H1 (cell line): Measurements from ENCODE around the gene PLCB4. TPM values are rescaled to one million over a fixed set of nuclear protein-coding genes. Genes with fewer than 3 reads are reported as not detected.
A peak's percentile ranks its signal among the peaks of the same experiment; 100 is the strongest.

Source experiments
- CTCF ChIA-PET: fragments of 300-600 bp; sonication (Branson Sonifier 250); formaldehyde crosslinking; loops from one replicate; lab custom pipeline; 2021; ENCODE audit not compliant: partially characterized antibody; lab: Charles Lee
- POLR2A ChIA-PET: fragments of 300-600 bp; sonication (Branson Sonifier 250); formaldehyde crosslinking; loops from one replicate; lab custom pipeline; 2021; ENCODE audit warnings: inconsistent platforms; ENCODE audit not compliant: partially characterized antibody; lab: Charles Lee
- DNase-seq, 2 experiments: peaks; one replicate each; pipeline versions ENCODE4 v3.0.0 to v3.0.0-alpha.2; 2010 to 2022; ENCODE audit warnings: low spot score in 2 of 2, low read depth in 1 of 2, mixed read lengths in 1 of 2
- FAIRE-seq: peaks from 2 replicates; lab custom pipeline; 2011; peaks lifted over from hg19 to GRCh38; lab: Jason Lieb, UNC
- H2AFZ ChIP-seq: 2 replicates; pipeline ENCODE4 v1.8.1; 2012; ENCODE audit warnings: low read length, inconsistent platforms
- H2AK5ac ChIP-seq: 2 replicates; pipeline ENCODE4 v1.6.1; 2013; ENCODE audit warnings: low read depth, low read length
- H2BK120ac ChIP-seq: replicated peaks from 2 replicates; pipeline ENCODE3; 2013; ENCODE audit warnings: low read depth, low read length, inconsistent platforms
- H2BK12ac ChIP-seq: 2 replicates; pipeline ENCODE4 v1.6.1; 2013; ENCODE audit warnings: low read depth, low read length
- H2BK15ac ChIP-seq: 2 replicates; pipeline ENCODE4 v1.6.1; 2013; ENCODE audit warnings: low read length
- H2BK20ac ChIP-seq: 2 replicates; pipeline ENCODE4 v1.6.1; 2013; ENCODE audit warnings: low read length
- H2BK5ac ChIP-seq: 2 replicates; pipeline ENCODE4 v1.6.1; 2013; ENCODE audit warnings: low read depth, low read length
- H3K14ac ChIP-seq: 2 replicates; pipeline ENCODE4 v1.6.1; 2013; ENCODE audit warnings: inconsistent platforms; ENCODE audit not compliant: insufficient read length
- H3K18ac ChIP-seq: 2 replicates; pipeline ENCODE4 v1.6.1; 2013; ENCODE audit warnings: low read length; ENCODE audit errors: extremely low read depth
- H3K23ac ChIP-seq: 2 replicates; pipeline ENCODE4 v1.6.1; 2013; ENCODE audit warnings: inconsistent platforms; ENCODE audit not compliant: insufficient read length
- H3K23me2 ChIP-seq: 2 replicates; pipeline ENCODE4 v1.6.1; 2013; ENCODE audit warnings: low read depth, low read length
- H3K27ac ChIP-seq: 2 replicates; pipeline ENCODE4 v1.6.1; 2011; ENCODE audit warnings: low read depth, low read length, inconsistent platforms
- H3K27me3 ChIP-seq, 4 experiments: replicated peaks in 1 of 4; 1 replicate in 1 of 4; 2 replicates in 3 of 4; pipeline versions ENCODE4 v1.6.1 to v1.8.1; 2011 to 2013; ENCODE audit warnings: low read length in 3 of 4, mild to moderate bottlenecking in 3 of 4, inconsistent platforms in 2 of 4, mixed read lengths in 2 of 4, moderate library complexity in 1 of 4; ENCODE audit not compliant: control insufficient read depth in 3 of 4, insufficient read depth in 3 of 4; ENCODE audit errors: extremely low read depth in 1 of 4
- H3K36me3 ChIP-seq, 4 experiments: 2 replicates each; pipeline versions ENCODE4 v1.6.1 to v1.8.1; 2011 to 2013; ENCODE audit warnings: mild to moderate bottlenecking in 4 of 4, low read length in 3 of 4, moderate library complexity in 2 of 4, control low read depth in 1 of 4, inconsistent platforms in 1 of 4; ENCODE audit not compliant: insufficient read depth in 4 of 4, control insufficient read depth in 2 of 4
- H3K4ac ChIP-seq: replicated peaks from 2 replicates; pipeline ENCODE3; 2013; ENCODE audit warnings: low read length, low read depth, mixed read lengths, inconsistent platforms; ENCODE audit not compliant: insufficient read length
- H3K4me1 ChIP-seq, 4 experiments: replicated peaks in 1 of 4; 1 replicate in 1 of 4; 2 replicates in 3 of 4; pipeline versions ENCODE4 v1.6.1 to v1.8.1; 2011 to 2013; ENCODE audit warnings: low read length in 3 of 4, inconsistent platforms in 2 of 4, mixed read lengths in 1 of 4; ENCODE audit not compliant: insufficient read depth in 4 of 4, control insufficient read depth in 3 of 4
- H3K4me2 ChIP-seq, 2 experiments: 2 replicates each; pipeline versions ENCODE4 v1.6.1 to v1.8.1; 2011 to 2013; ENCODE audit warnings: low read depth in 2 of 2, low read length in 2 of 2, control low read depth in 1 of 2, inconsistent platforms in 1 of 2, mild to moderate bottlenecking in 1 of 2; ENCODE audit not compliant: insufficient read depth in 1 of 2
- H3K4me3 ChIP-seq, 4 experiments: fragments of 200-600, 300-600 bp in 1 of 4; sonication (generic), shearing (Covaris generic), sonication (Bioruptor Twin) in 1 of 4; 2 replicates each; pipeline versions ENCODE4 v1.5.1 to v1.8.1; 2011 to 2016; ENCODE audit warnings: low read length in 4 of 4, low read depth in 3 of 4, control low read depth in 2 of 4, inconsistent platforms in 2 of 4, mild to moderate bottlenecking in 2 of 4, mixed read lengths in 1 of 4, moderate library complexity in 1 of 4; ENCODE audit not compliant: insufficient read depth in 2 of 4; ENCODE audit errors: extremely low read depth in 1 of 4
- H3K56ac ChIP-seq: replicated peaks from 2 replicates; pipeline ENCODE3; 2013; ENCODE audit warnings: low read depth, mild to moderate bottlenecking, mixed read lengths, low read length, inconsistent platforms; ENCODE audit not compliant: insufficient read length
- H3K79me1 ChIP-seq: 2 replicates; pipeline ENCODE4 v1.6.1; 2013; ENCODE audit warnings: low read depth, low read length, control low read depth
- H3K79me2 ChIP-seq, 2 experiments: 2 replicates each; pipeline versions ENCODE4 v1.6.1 to v1.8.1; 2012 to 2013; ENCODE audit warnings: low read length in 2 of 2, mild to moderate bottlenecking in 2 of 2, inconsistent platforms in 1 of 2; ENCODE audit not compliant: insufficient read depth in 2 of 2, control insufficient read depth in 1 of 2
- H3K9ac ChIP-seq, 4 experiments: replicated peaks in 1 of 4; 1 replicate in 1 of 4; 2 replicates in 3 of 4; pipeline versions ENCODE4 v1.6.1 to v1.8.1; 2011 to 2013; ENCODE audit warnings: low read depth in 3 of 4, low read length in 3 of 4, control low read depth in 2 of 4, mild to moderate bottlenecking in 2 of 4, moderate library complexity in 2 of 4, inconsistent platforms in 1 of 4; ENCODE audit errors: extremely low read depth in 1 of 4
- H3K9me3 ChIP-seq, 2 experiments: 2 replicates each; pipeline versions ENCODE4 v1.6.1 to v1.8.1; 2012 to 2013; ENCODE audit warnings: mild to moderate bottlenecking in 2 of 2, moderate library complexity in 2 of 2, control low read depth in 1 of 2, inconsistent platforms in 1 of 2, low read depth in 1 of 2, low read length in 1 of 2, mixed read lengths in 1 of 2; ENCODE audit not compliant: insufficient read depth in 2 of 2
- H4K20me1 ChIP-seq, 2 experiments: replicated peaks in 1 of 2; 2 replicates each; pipeline versions ENCODE3 to v1.8.1; 2011 to 2013; ENCODE audit warnings: inconsistent platforms in 2 of 2, low read length in 2 of 2, mild to moderate bottlenecking in 1 of 2; ENCODE audit not compliant: insufficient read depth in 2 of 2, control insufficient read depth in 1 of 2
- H4K5ac ChIP-seq: 2 replicates; pipeline ENCODE4 v1.6.1; 2013; ENCODE audit warnings: low read length, low read depth, mixed read lengths, inconsistent platforms; ENCODE audit not compliant: insufficient read length
- H4K8ac ChIP-seq: 2 replicates; pipeline ENCODE4 v1.8.0; 2013; ENCODE audit warnings: mild to moderate bottlenecking, moderate library complexity, low read length, inconsistent platforms; ENCODE audit not compliant: insufficient read depth; ENCODE audit errors: extremely low read depth
- H4K91ac ChIP-seq: replicated peaks from 2 replicates; pipeline ENCODE3; 2013; ENCODE audit warnings: low read length, mixed read lengths, inconsistent platforms; ENCODE audit not compliant: insufficient read length
- CBX8 ChIP-seq: fragments of 300-800, 300-1000 bp; sonication (generic); IDR thresholded peaks from 2 replicates; pipeline ENCODE4 v1.7.1; 2016; ENCODE audit warnings: low read depth, low read length, borderline replicate concordance
- POU5F1 ChIP-seq: IDR thresholded peaks from 2 replicates; pipeline ENCODE4 v1.6.1; 2011; ENCODE audit warnings: low read depth, mild to moderate bottlenecking, low read length, moderate library complexity
- WGBS, 2 experiments: shearing (Covaris generic) in 1 of 2; methylation state at CpG; one replicate each; pipeline versions ENCODE4 v1.1.6 to v1.1.7; 2013 to 2015; ENCODE audit warnings: low lambda C conversion rate in 2 of 2, mixed read lengths in 2 of 2, inconsistent platforms in 1 of 2, low coverage in 1 of 2, missing lambda C conversion rate in 1 of 2; ENCODE audit not compliant: insufficient replicate concordance in 2 of 2, insufficient coverage in 1 of 2, insufficient read length in 1 of 2; ENCODE audit errors: extremely low coverage in 1 of 2, missing lambda C conversion rate in 1 of 2; 5-methylcytosine and 5-hydroxymethylcytosine counted together
- polyA plus RNA-seq, 7 experiments: library from polyadenylated mRNA; depleted of rRNA in 3 of 7; stranded (reverse) in 5 of 7; unstranded in 2 of 7; fragments of >200 nt in 5 of 7; fragments of 200-250 nt in 2 of 7; gene quantifications; 1 replicate in 5 of 7; 2 replicates in 1 of 7; 4 replicates in 1 of 7; pipeline versions ENCODE4 v1.2.1 to v1.2.3, GENCODE V29; 2011 to 2013; ENCODE audit warnings: missing spikeins in 2 of 7, mixed read lengths in 2 of 7
- total RNA-seq: library from RNA; stranded (reverse); fragmentation: NEBNext Ultra II Directional; extraction: Animal tissue kit (Norgen Biotek cat#: 25700); gene quantifications from 2 replicates; pipeline ENCODE4 v1.2.1, GENCODE V29; 2021

The PLCB4 gene
- total and polyA plus RNA-seq, 2 of the 8 experiments (the other 6 are each of a cell fraction or from before 2014, with no cell fraction given): 3.2 to 14.1 TPM

DNA sequence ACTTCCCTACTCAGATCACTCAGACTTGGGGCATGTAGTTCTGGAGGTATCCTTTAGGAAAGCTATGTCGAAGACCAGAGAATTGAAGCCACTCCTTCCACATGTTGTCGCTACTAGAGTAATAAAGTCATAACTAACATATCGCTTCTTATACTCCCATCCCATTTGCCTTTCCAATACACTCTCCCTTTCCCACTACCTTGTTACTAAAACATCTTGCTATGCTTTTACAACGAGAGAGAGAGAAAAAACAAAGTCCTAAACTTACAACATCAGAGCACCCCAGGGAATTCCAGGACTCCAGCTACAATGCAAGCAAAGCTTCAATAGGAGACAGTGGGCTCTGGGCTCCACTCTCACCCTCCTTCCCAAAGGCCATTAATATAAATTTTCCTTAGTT lies 440.4 kb downstream of the PLCB4 start:
- H3K27me3 ChIP-seq: peaks cover 63 to 96% (median 78%) of the 10 kb centered on the region in 4 experiments
- H2BK5ac ChIP-seq: no peak overlapping the region
- no peak overlapping the region for H2AK5ac ChIP-seq
- no peak overlapping the region for H2BK120ac ChIP-seq
- DNase-seq: no peak
- POLR2A ChIA-PET: interaction anchor here (0.8 to 1.6 kb wide), 2 partner anchors 10 to 12 kb away, joined by 3 to 6 read pairs; no protein-coding TSS in a partner anchor
- H2BK15ac ChIP-seq: no peak overlapping the region
- 16% methylated on average over 4 of the region's 4 CpGs; no CpG with 5 or more reads in 1 of the 2 experiments for WGBS, 2 experiments
- H2BK12ac ChIP-seq: no peak overlapping the region
- no peak overlapping the region for H4K8ac ChIP-seq
- no peak overlapping the region for H3K56ac ChIP-seq
- H3K23me2 ChIP-seq: peaks cover 10% of the 10 kb centered on the region; the same call in 1 of the 2 replicates
- H3K4me2 ChIP-seq: peak overlapping the region; percentile 80 to 82
- no peaks in the 10 kb centered on the region for H3K79me1 ChIP-seq
- no peak overlapping the region for H3K23ac ChIP-seq
- no peak overlapping the region for H3K4ac ChIP-seq
- CTCF ChIA-PET: interaction anchor here (0.9 to 2.0 kb wide), 4 partner anchors 94 to 918 kb away, joined by 3 to 5 read pairs (median 4); no protein-coding TSS in a partner anchor
- H4K20me1 ChIP-seq: peaks cover 0 to 5% of the 10 kb centered on the region in 2 experiments
- no peak overlapping the region for H3K27ac ChIP-seq
- no peak overlapping the region for H4K5ac ChIP-seq
- H4K91ac ChIP-seq: no peak overlapping the region
- H3K4me3 ChIP-seq: peak overlapping the region in 2 of 4 experiments; percentile 5 to 55; a peak in 3 of 8 replicates
- TF ChIP-seq CBX8 (peak; percentile 55; the same call in 1 of the 2 replicates), POU5F1 (no peak)
- H3K4me1 ChIP-seq: peaks cover 6 to 27% (median 15%) of the 10 kb centered on the region in 4 experiments
- no peaks in the 10 kb centered on the region for H3K9me3 ChIP-seq
- no peak overlapping the region for H2AFZ ChIP-seq
- no peak overlapping the region for H3K18ac ChIP-seq
- no peak overlapping the region for H3K9ac ChIP-seq
- FAIRE-seq: no peak
- H3K14ac ChIP-seq: no peak overlapping the region
- H2BK20ac ChIP-seq: no peak overlapping the region
- H3K79me2 ChIP-seq: no peaks in the 10 kb centered on the region
- H3K36me3 ChIP-seq: no peaks in the 10 kb centered on the region
